HG03045 (cell line): ENCODE measurements around the gene CD164L2.

Experiments used
- ATAC-seq: cut with Tn5 transposase; IDR thresholded peaks from one replicate; pipeline ENCODE4 v1.9.1; 2021; ENCODE audit warnings: mild to moderate bottlenecking, moderate library complexity; ENCODE audit not compliant: unreplicated experiment

Gene CD164L2

GRCh38 chr1:27349784-27350662 is 33.1 kb downstream of the CD164L2 start:
- no peak for ATAC-seq

- ATAC-seq = no peak
Observed at GRCh38 chr1:27348861-27349783, 34.0 kb downstream of the CD164L2 start.

- no peak for ATAC-seq
Observed at GRCh38 chr1:27346991-27347624, 36.0 kb downstream of the CD164L2 start.

GRCh38 chr1:27346357-27346756 is 36.8 kb downstream of the CD164L2 start:
- no peak for ATAC-seq

- ATAC-seq = no peak
Observed at GRCh38 chr1:27345272-27345671, 37.9 kb downstream of the CD164L2 start.

GRCh38 chr1:27343639-27344025 is 39.5 kb downstream of the CD164L2 start:
- no peak for ATAC-seq

- ATAC-seq = no peak
Observed at GRCh38 chr1:27342778-27343638, 40.1 kb downstream of the CD164L2 start.

GRCh38 chr1:27342391-27342777 is 40.7 kb downstream of the CD164L2 start:
- no peak for ATAC-seq

- no peak for ATAC-seq
Observed at GRCh38 chr1:27341525-27342252, 41.4 kb downstream of the CD164L2 start, which contains the start of gene SYTL1. Gene SYTL1, plus strand, starts transcription at chr1:27342022. Its CDS starts 3,313 bp downstream, at chr1:27345335.

GRCh38 chr1:27339213-27339612 is 43.9 kb downstream of the CD164L2 start:
- ATAC-seq = no peak

- no peak for ATAC-seq
Observed at GRCh38 chr1:27338751-27339150, 44.4 kb downstream of the CD164L2 start.

GRCh38 chr1:27336756-27337155 is 46.4 kb downstream of the CD164L2 start:
- no peak for ATAC-seq

GRCh38 chr1:27335506-27336422 is 47.4 kb downstream of the CD164L2 start:
- no peak for ATAC-seq

GRCh38 chr1:27333717-27334279 is 49.3 kb downstream of the CD164L2 start:
- ATAC-seq = no peak

GRCh38 chr1:27332536-27333281 is 50.4 kb downstream of the CD164L2 start:
- ATAC-seq = no peak

- no peak for ATAC-seq
Observed at GRCh38 chr1:27331922-27332321, 51.2 kb downstream of the CD164L2 start.

- ATAC-seq = no peak
Observed at GRCh38 chr1:27331426-27331825, 51.7 kb downstream of the CD164L2 start.
